ENCODE results near the gene VWA8.

- no peak for TF ChIP-seq EZH2phosphoT487 (IDR thresholded peaks at IDR 0.05; ENCODE audit: low read depth)
- no peak for TF ChIP-seq CTCF (IDR thresholded peaks at IDR 0.05; ENCODE audit: low read depth, low read length)
Measured at GRCh38 chr13:41812851-41813250, 148.1 kb downstream of the VWA8 start.

Measured in OCI-LY3 (cell line).